ENCODE measurements around the gene DENND4C.

The DENND4C gene

GRCh38 chr9:19203058-19203457 lies 27.4 kb upstream of the DENND4C start (continued):
- TF ChIP-seq ZSCAN4 (tag by site-specific recombination; IDR thresholded peaks at IDR 0.05) (no peak), ZNF280D (tag by site-specific recombination; IDR thresholded peaks at IDR 0.05) (no peak)

- TF ChIP-seq ZNF704 (tag by site-specific recombination; IDR thresholded peaks at IDR 0.05), result no peak
- no peak for TF ChIP-seq ZNF600 (tag by site-specific recombination; IDR thresholded peaks at IDR 0.05)
- no peak for TF ChIP-seq REPIN1 (tag by site-specific recombination; IDR thresholded peaks at IDR 0.05; ENCODE audit: low read depth)
- TF ChIP-seq ZBTB17 (tag by site-specific recombination; IDR thresholded peaks at IDR 0.05), result no peak
- TF ChIP-seq ZNF133 (tag by site-specific recombination; IDR thresholded peaks at IDR 0.05), result no peak
- no peak for TF ChIP-seq KLF9 (tag by site-specific recombination; IDR thresholded peaks at IDR 0.05; ENCODE audit: low read depth)
- TF ChIP-seq ZNF791 (tag by site-specific recombination; IDR thresholded peaks at IDR 0.05), result no peak
- no peak for TF ChIP-seq ZNF10 (tag by site-specific recombination; IDR thresholded peaks at IDR 0.05)
- TF ChIP-seq KLF1 (tag by site-specific recombination; IDR thresholded peaks at IDR 0.05), result no peak
- no peak for TF ChIP-seq ZNF488 (tag by site-specific recombination; IDR thresholded peaks at IDR 0.05)
- TF ChIP-seq ZSCAN5A (tag by site-specific recombination; IDR thresholded peaks at IDR 0.05), result no peak
- TF ChIP-seq ZNF792 (tag by site-specific recombination; IDR thresholded peaks at IDR 0.05), result no peak
- TF ChIP-seq ZNF114 (tag by site-specific recombination; IDR thresholded peaks at IDR 0.05), result no peak
- no peak for TF ChIP-seq ZNF423 (tag by site-specific recombination; IDR thresholded peaks at IDR 0.05)
- no peak for TF ChIP-seq ZNF292 (tag by site-specific recombination; IDR thresholded peaks at IDR 0.05; ENCODE audit: borderline replicate concordance, low read depth)
- no peak for TF ChIP-seq ZNF175 (tag by site-specific recombination; IDR thresholded peaks at IDR 0.05)
- H3K4me1 ChIP-seq (ENCODE audit: control insufficient read depth, insufficient read depth, low read length), result no peaks in the 10 kb centered on the region
- no peak overlapping the region for H3K4me3 ChIP-seq (ENCODE audit: low read depth, low read length)
- CTCF ChIA-PET, result no interaction called here
- H3K36me3 ChIP-seq (ENCODE audit: control insufficient read depth in 2 of 2, insufficient read depth in 1 of 2, low read length in 2 of 2), result no peaks in the 10 kb centered on the region
- no peak overlapping the region for H3K27ac ChIP-seq (ENCODE audit: extremely low read depth, low read depth, low read length)
- H3K9me3 ChIP-seq (ENCODE audit: control insufficient read depth, insufficient read depth, low read depth, low read length), result no peaks in the 10 kb centered on the region
- POLR2A ChIA-PET, result no interaction called here
These were observed 21.8 kb upstream of the DENND4C start for GRCh38 chr9:19208653-19209052.
